Measurements from ENCODE around the gene IFNA2. TPM values are rescaled to one million over a fixed set of nuclear protein-coding genes. Genes with fewer than 3 reads are reported as not detected.
A peak's percentile ranks its signal among the peaks of the same experiment; 100 is the strongest.
"Not testable (repeated sequence)": the region's sequence is repeated elsewhere in the genome, so short reads cannot be mapped to it uniquely, and the experiment has no call there.

IFNA2 gene
- not detected in 2 replicates for total RNA-seq (2014; rRNA removed; shearing (Covaris generic))

DNA sequence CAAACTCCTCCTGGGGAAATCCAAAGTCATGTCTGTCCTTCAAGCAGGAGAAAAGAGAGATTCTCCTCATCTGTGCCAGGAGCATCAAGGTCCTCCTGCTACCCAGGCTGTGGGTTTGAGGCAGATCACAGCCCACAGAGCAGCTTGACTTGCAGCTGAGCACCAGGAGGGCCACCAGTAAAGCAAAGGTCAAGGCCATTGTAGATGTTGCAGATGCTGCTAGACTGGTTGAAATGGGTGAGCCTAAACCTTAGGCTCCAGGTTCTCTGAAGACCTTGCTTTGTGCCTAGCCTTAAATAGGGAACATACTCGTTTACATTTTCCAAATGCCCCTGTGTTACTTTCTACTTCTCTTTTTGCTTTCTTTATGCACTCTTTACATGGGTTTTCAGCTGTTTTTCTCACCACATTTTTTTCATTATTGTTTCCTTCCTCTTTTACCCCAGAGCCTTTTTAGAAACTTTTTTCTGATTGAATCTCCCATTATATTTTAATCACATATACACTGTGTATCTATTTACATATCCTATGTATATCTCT, at the start of gene IFNA2:
Gene IFNA2 (minus strand): TSS at position 268 of the 540 bp plus-strand sequence. CDS start 69 bp downstream, at position 199.
- no peak for DNase-seq (ENCODE audit: low read depth)

- DNase-seq (ENCODE audit: low read depth): not testable (repeated sequence)
Observed at GRCh38 chr9:21435015-21435383, 49.8 kb upstream of the IFNA2 start.

DNA sequence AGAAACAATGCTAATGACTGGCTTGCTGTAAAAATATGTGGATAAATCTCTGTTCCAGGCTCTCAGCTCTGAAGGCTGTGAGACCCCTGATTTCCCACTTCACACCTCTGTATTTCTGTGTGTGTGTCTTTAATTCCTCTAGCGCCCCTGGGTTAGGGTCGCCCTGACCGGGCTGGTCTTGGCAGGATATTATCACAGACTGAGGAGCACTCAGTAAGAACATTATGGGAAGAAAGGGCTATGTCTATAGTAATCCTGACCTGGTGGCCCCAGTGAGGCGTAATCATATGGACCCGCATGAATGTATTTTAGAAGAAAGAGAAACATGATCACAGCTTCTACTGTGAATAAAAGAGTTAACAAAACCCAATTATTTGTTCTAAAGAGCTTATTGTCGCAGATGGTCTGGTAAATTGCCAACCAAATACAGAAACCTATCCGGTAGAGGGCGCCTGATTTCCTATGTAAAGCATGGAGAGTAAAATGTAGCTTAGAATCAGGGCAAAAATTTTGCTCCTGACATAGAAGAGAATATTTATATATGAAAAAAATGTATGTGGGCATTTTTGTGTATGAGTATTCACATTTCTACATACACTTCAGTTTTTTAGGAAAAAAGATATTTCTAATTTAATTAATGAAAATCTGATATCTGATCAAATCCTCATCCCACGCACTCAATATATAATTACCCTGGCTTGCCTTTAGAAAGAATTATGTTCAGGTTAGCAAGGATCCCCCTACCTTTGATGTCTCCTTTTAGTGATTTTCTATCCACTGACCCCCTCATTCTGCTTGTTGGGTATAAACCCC, 49.2 kb upstream of the IFNA2 start:
- DNase-seq (ENCODE audit: low read depth): peak; percentile 61

GRCh38 chr9:21432672-21433425, 47.7 kb upstream of the IFNA2 start:
- no peak for DNase-seq (ENCODE audit: low read depth)

- DNase-seq (ENCODE audit: low read depth): no peak
Observed at GRCh38 chr9:21429191-21429590, 44.0 kb upstream of the IFNA2 start.

- no peak for DNase-seq (ENCODE audit: low read depth)
Observed at GRCh38 chr9:21428235-21428634, 43.0 kb upstream of the IFNA2 start.

- peak; percentile 68 for DNase-seq (ENCODE audit: low read depth)
Observed at GRCh38 chr9:21415493-21416267, 30.5 kb upstream of the IFNA2 start.

DNA sequence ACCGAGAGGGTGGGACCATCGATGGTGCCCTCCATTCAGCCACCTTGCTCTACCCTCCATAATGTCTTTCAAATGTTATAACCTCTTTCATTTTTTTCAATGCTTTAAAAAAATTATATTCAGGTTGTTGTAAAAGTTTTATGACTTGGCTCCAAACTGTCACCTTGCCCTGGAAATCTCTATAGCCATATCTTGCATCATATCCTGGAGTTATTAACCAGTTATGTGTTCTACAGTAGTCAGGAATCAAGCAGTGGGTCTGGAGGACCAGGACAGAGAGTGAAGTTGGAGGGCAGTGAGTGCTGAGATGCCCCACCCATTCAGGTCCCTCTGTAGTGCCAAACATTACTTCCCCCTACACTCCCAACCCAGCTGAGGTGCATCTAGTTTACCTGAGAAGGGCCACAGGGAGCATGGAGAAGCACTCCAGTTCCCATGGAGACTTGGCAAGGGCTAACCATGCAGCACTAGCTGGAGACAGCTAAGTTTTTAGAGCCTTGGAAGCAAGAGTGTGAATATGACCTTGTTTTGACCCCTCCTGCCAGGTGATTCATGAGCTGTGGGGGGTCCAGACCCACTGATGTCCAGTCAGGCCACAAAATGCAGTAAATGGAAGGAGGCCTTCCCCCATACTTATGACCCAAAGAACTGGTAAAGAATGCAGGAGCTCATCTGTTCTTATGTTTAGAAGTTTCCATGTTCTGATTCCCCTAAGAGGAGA, 29.2 kb upstream of the IFNA2 start:
- DNase-seq (ENCODE audit: low read depth): no peak

GRCh38 chr9:21413624-21414023, 28.4 kb upstream of the IFNA2 start:
- no peak for DNase-seq (ENCODE audit: low read depth)

GRCh38 chr9:21413151-21413550, 28.0 kb upstream of the IFNA2 start:
- DNase-seq (ENCODE audit: low read depth): no peak

GRCh38 chr9:21412107-21412506, 26.9 kb upstream of the IFNA2 start:
- DNase-seq (ENCODE audit: low read depth): no peak

DNA sequence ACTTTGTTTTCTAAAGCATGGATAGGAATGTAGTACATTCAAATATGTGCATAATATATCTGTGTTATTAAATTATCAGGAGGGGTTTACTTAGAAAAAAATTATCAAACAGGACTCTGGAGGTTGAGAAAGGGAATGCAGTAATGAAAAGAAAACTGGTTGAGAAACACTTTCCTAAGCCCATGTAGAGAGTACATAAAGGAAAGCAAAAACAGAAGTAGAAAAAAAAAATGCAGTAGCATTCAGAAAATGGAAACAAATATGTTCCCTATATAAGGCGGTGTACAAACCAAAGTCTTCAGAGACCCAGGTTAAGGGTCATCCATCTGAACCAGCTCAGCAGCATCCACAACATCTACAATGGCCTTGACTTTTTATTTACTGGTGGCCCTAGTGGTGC, 23.6 kb upstream of the IFNA2 start, which contains the start of gene IFNA8:
Gene IFNA8 (plus strand): TSS at position 301 of the 400 bp plus-strand sequence. CDS start 60 bp downstream, at position 361.
- DNase-seq (ENCODE audit: low read depth): no peak

DNA sequence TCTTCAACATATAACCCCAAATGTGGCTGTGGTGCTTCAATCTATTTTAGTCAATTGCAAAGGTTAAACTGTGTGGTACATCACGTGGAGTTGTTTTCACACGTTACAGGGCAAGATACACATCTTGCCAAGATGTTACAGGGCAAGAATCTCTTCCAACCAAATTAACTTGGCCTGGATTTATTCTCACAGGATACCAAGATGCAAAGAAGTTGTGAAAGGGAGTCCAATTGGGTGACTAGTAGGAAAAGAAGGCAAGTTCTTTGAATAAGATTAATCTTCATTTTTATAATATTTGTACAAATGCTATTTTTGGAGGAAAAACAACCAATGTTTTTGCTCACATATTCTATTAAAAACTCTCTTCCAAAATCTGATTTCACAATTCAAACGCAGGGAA, 18.9 kb upstream of the IFNA2 start:
- no peak for DNase-seq (ENCODE audit: low read depth)

DNA sequence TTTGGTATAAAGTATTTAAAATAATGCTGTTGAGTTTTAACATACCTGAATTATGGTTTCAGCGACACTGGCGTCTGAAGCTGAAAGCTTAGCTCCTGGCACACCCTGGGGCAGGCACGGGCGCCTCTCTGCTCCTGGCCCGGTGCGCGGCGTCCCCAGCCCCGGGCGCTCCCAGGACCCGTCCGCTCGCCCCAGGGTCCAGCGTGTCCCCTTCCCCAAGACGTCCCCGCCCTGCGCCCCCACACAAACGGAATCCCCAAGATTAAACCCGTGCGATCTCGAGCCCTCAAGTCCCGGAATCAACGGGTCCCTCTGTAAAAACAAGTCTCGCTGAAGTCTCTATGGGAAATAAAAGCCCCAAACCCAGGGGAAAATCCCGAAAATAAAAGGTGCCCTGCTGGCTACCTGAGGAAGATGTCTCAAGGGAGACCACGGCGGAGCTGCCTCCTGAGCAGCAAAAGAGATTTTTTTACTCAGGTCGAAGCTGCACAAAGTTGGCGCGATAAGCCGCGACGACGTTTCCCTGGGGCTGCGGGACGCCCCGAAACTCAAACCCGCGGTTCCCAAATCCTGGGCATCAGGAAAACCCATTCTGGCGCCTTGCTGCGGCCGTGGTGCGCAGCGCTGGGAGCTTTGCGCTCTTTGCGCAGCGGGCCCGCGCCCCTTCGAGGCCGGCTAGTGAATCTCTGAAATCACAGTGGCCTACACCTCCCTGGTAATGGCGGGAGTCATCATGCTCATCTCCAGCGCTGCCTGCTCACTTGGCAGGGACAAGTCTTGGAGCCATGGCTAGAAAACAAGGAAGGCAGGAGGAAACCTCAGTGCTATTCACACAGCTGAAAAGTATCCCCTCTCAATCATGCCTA, 17.4 kb upstream of the IFNA2 start:
- DNase-seq (ENCODE audit: low read depth): no peak

- no peak for DNase-seq (ENCODE audit: low read depth)
Observed at GRCh38 chr9:21399956-21400355, 14.8 kb upstream of the IFNA2 start.

DNA sequence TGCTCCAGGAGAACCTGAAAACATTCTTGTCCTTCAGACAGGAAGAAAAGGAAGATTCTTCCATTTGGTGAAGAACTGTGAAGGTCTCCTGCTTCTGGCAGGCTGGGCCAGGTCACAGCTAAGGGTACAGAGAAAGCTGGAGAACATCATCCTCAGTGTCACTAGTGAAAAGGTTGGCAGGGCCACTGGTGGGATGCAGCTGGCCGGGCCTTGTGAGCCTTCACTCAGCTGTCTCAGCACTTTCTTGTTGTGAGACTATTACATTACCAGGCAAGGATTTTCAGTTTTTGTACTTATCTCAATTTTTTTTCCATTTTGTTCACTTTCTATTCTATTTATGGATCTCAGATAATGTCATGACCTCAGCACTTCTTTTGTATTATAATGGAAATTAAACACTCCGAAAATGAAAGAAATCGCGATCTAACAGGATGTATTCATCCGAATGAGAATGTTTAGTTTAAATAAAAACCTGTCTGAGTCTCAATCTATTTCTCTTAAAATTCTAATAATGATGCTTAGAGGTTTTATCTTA, 13.8 kb upstream of the IFNA2 start:
- DNase-seq (ENCODE audit: low read depth): no peak

- peak; percentile 19 for DNase-seq (ENCODE audit: low read depth)
Observed at GRCh38 chr9:21395778-21396717, 10.8 kb upstream of the IFNA2 start.

GRCh38 chr9:21392270-21392669, 7.1 kb upstream of the IFNA2 start:
- peak; percentile 40 for DNase-seq (ENCODE audit: low read depth)

DNA sequence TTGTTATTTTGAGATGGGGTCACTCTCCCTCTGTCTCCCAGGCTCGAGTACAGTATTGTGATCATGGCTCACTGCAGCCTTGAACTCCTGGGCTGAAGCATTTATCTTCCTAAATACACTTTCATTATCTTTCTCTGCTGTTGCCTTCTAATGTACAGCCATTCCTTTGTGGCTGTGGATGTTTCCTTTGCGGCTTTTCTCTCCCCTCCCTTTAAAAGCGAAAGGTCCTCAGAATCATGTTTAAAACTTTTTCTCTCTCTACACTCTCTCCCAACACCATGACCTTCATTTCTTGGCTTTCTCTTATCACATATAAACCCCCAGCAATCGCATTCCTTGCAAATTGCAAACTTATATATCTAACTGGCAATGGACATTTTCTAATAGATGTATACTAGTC, 1.6 kb downstream of the IFNA2 start:
- no peak for DNase-seq (ENCODE audit: low read depth)

All from RPMI7951 (cell line).